NCI-H345 (cell line): ENCODE measurements around the gene PARP11.

ENCODE experiments used
- DNase-seq: peaks from one replicate; lab custom pipeline; 2025; lab: John Stamatoyannopoulos, UW

PARP11 gene

DNA sequence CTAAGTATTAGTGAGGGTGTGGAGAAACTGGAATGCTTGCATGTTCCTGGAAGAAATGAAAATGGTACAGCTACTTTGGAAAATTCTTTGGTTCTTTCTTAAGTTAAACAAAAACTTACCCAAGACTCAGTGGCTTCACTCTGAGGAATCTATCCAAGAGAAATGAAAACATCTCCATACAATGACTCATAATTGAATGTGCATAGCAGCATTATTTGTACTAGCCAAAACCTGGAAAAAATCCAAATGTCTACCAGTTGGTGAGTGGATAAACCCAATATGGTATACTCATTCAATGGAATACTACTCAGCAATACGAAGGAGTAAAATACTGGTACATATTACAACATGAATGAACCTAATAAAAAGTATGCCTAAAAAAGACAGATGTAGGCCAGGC is 102.3 kb downstream of the PARP11 start:
- DNase-seq, result no peak

DNA sequence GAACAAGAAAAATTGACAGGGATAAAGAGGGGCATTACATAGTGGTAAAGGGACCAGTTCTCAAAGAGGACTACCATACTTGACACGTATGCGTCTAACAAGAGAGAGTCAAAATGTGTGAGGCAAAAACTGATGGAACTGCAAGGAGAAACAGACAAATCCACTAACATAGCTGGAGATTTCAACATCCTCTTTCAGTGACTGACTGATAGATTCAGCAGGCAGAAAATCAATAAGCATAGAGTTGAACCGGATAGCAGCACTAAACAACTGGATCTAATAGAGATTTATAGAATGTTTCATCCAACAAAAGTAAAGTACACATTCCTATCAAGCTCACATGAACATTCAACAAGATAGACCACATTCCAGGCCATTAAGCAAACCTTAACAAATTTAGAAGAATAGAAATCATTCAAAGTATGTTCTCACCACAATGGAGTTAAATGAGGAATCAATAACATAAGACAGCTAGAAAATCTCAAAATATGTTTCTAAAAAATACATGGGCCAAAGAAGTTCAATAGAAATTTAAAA is 104.2 kb downstream of the PARP11 start:
- DNase-seq, result no peak

DNA sequence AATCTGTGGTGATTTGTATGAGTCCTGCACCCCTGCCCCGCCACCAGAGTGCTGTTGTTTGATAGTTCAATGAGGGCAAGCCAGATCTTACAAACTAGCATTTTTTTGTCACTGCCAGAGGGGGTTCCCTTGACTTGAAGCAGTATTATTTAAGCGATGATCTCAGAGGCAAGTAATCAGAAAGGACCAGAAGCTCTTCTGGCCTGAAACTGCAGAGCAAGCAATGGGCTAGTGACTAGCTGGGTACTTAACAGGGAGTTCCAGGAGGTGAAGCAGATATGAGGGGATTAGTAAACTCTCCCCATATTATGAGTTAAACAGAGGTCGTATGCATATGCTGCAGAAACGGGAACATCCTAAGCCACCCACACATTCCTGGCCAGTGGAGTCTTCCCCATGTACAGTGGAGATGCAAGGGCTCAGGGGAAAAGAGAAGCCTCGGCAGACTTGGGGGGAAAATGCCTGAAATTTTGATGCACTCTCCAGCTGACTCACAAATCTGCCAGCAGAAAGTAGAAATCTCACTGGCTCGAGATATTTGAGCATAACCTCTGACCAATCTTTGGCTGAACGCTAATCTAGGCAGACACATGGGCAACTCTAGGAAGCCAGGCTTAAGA is 112.0 kb downstream of the PARP11 start:
- DNase-seq, result no peak

DNA sequence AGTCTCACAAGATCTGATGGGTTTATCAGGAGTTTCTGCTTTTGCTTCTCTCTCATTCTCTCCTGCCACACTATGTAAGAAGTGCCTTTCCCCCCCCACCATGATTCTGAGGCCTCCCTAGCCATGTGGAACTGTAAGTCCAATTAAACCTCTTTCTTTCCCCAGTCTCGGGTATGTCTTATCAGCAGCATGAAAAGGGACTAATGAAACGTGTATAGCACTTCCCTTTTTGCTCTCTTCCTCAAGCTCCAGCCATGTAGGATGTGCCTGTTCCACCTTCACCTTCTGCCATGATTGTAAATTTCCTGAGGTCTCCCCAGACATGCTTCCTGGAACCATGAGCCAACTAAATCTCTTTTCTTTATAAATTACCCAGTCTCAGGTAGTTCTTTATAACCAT is 113.3 kb downstream of the PARP11 start:
- no peak for DNase-seq
